Tibial nerve (tissue), 3 donors: ENCODE results near the gene RBM20.

Experiments
- POLR2A ChIP-seq, 2 donors: fragments of 450-650 bp; IDR thresholded peaks; one replicate each; pipeline ENCODE4 v1.6.1; 2017; ENCODE audit warnings: antibody characterized with exemption in 2 of 2, mild to moderate bottlenecking in 2 of 2, moderate library complexity in 2 of 2
- TF ChIP-seq, protein P1 (sequence below), 5 experiments: fragments of 200-600 bp in 3 of 5; fragments of 450-650 bp in 2 of 5; sonication (generic) in 3 of 5; IDR thresholded peaks; one replicate each; pipeline ENCODE4 v1.5.1; 2016 to 2019; ENCODE audit warnings: antibody characterized with exemption in 5 of 5, mild to moderate bottlenecking in 3 of 5, moderate library complexity in 2 of 5

DNA sequence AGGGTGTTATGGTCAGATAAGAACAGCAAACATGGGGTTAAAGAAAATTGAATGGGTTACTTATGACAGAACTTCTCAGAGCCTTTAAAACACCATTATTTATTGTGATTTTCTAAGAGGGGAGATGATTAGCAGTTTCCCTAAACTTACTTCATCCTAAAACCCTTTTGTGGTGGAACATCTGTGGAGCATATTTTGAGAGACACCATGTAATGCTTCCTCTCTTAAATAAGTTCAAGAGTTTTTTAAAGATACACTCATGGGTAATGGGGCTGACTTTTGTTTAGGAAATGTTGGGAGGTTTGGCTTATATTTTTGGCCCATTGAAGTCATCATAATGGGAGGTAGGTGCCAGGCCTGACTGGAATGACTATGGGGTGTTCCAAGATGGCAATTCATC, 219.2 kb downstream of the RBM20 start:
- TF ChIP-seq, protein P1, sequence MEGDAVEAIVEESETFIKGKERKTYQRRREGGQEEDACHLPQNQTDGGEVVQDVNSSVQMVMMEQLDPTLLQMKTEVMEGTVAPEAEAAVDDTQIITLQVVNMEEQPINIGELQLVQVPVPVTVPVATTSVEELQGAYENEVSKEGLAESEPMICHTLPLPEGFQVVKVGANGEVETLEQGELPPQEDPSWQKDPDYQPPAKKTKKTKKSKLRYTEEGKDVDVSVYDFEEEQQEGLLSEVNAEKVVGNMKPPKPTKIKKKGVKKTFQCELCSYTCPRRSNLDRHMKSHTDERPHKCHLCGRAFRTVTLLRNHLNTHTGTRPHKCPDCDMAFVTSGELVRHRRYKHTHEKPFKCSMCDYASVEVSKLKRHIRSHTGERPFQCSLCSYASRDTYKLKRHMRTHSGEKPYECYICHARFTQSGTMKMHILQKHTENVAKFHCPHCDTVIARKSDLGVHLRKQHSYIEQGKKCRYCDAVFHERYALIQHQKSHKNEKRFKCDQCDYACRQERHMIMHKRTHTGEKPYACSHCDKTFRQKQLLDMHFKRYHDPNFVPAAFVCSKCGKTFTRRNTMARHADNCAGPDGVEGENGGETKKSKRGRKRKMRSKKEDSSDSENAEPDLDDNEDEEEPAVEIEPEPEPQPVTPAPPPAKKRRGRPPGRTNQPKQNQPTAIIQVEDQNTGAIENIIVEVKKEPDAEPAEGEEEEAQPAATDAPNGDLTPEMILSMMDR (IDR thresholded peaks at IDR 0.05): no peak
- TF ChIP-seq POLR2A (IDR thresholded peaks at IDR 0.05): no peak
